ENCODE data around the gene CLN5. TPM values are rescaled to one million over a fixed set of nuclear protein-coding genes. Genes with fewer than 3 reads are reported as not detected.

CLN5 gene
- total and polyA plus RNA-seq, 2 donors (not counting 3 experiments of a cell fraction or from before 2014, with no cell fraction given) = 16.5 to 22.7 TPM

- Histone ChIP-seq H3K9ac (replicated peaks; ENCODE audit: extremely low read depth, insufficient read depth, low read length) (no peak overlapping the region), H3K79me2 (ENCODE audit: control insufficient read depth, insufficient read depth, low read length) (no peaks in the 10 kb centered on the region), H3K4me2 (ENCODE audit: insufficient read depth, low read length) (no peak overlapping the region), H3K36me3 (ENCODE audit: control insufficient read depth in 2 of 2, extremely low read depth in 1 of 2, insufficient read depth in 2 of 2, low read length in 2 of 2) (no peaks in the 10 kb centered on the region), H3K4me1 (ENCODE audit: control insufficient read depth, extremely low read depth, insufficient read depth, low read length) (no peaks in the 10 kb centered on the region), H3K27ac (ENCODE audit: insufficient read depth, low read depth, low read length) (no peak overlapping the region), H3K27me3 (ENCODE audit: control insufficient read depth in 2 of 2, insufficient read depth in 2 of 2, low read length in 2 of 2) (peaks cover 2 to 12% of the 10 kb centered on the region in 2 experiments), H3K4me3 (replicated peaks in 1 of 3; ENCODE audit: insufficient read depth in 1 of 3, low read depth in 1 of 3, low read length in 3 of 3) (no peak overlapping the region), H4K20me1 (replicated peaks; ENCODE audit: control insufficient read depth, extremely low read depth, insufficient read depth, low read length) (no peaks in the 10 kb centered on the region), H3K9me3 (replicated peaks; ENCODE audit: control insufficient read depth, insufficient read depth, low read length) (no peaks in the 10 kb centered on the region), H2AFZ (ENCODE audit: low read depth, low read length) (no peak overlapping the region), H3K9me1 (replicated peaks; ENCODE audit: control insufficient read depth, extremely low read depth, insufficient read depth, low read length) (no peaks in the 10 kb centered on the region)
- no peak for FAIRE-seq
- intact Hi-C loops (cut with micrococcal nuclease) = loop anchor here (10.0 kb wide), 1 partner anchor 495 kb away; no protein-coding TSS in a partner anchor
- no peak for TF ChIP-seq POLR2A (IDR thresholded peaks at IDR 0.05; ENCODE audit: low read depth, low read length)
- no peak for TF ChIP-seq GATA2 (IDR thresholded peaks at IDR 0.05; ENCODE audit: insufficient read depth, insufficient read length, low read depth, low read length)
- TF ChIP-seq FOS (IDR thresholded peaks at IDR 0.05; ENCODE audit: borderline replicate concordance, insufficient read depth, low read length) = no peak
- no peak for TF ChIP-seq JUN (IDR thresholded peaks at IDR 0.05; ENCODE audit: borderline replicate concordance, insufficient read depth, insufficient read length, low read depth)
- TF ChIP-seq MAX (IDR thresholded peaks at IDR 0.05; ENCODE audit: insufficient read depth, insufficient read length) = no peak
- TF ChIP-seq EZH2 (IDR thresholded peaks at IDR 0.05; ENCODE audit: borderline replicate concordance, low read depth, low read length, severe bottlenecking) = no peak
- TF ChIP-seq POLR2AphosphoS5 (IDR thresholded peaks at IDR 0.05; ENCODE audit: insufficient read depth, low read depth, low read length) = no peak
- no peak for TF ChIP-seq CTCF (IDR thresholded peaks at IDR 0.05; ENCODE audit: extremely low read depth in 1 of 2, insufficient read depth in 1 of 2, low read depth in 1 of 2, low read length in 2 of 2)
- no peak for TF ChIP-seq MYC (IDR thresholded peaks at IDR 0.05; ENCODE audit: low read depth, low read length)
- DNase-seq (ENCODE audit: low read depth, low spot score) = no peak
- ChIA-PET POLR2A (no interaction called here), CTCF (interaction anchor here (1.1 to 1.6 kb wide), 2 partner anchors 13 to 1093 kb away, joined by 3 read pairs; no protein-coding TSS in a partner anchor)
- dilution Hi-C loops (cut with MboI; ENCODE audit: extremely low pct_ligation_motif_present, low sequenced_read_pairs) = no loop called here
- BruUV-seq (replicated peaks) = no TSS peak
Measured at GRCh38 chr13:76969488-76970365, 22.2 kb upstream of the CLN5 start.
